Measurements from ENCODE around the gene SVIL. TPM values are rescaled to one million over a fixed set of nuclear protein-coding genes. Genes with fewer than 3 reads are reported as not detected.

SVIL gene
- total RNA-seq, 1 donor, result 309 TPM

DNA sequence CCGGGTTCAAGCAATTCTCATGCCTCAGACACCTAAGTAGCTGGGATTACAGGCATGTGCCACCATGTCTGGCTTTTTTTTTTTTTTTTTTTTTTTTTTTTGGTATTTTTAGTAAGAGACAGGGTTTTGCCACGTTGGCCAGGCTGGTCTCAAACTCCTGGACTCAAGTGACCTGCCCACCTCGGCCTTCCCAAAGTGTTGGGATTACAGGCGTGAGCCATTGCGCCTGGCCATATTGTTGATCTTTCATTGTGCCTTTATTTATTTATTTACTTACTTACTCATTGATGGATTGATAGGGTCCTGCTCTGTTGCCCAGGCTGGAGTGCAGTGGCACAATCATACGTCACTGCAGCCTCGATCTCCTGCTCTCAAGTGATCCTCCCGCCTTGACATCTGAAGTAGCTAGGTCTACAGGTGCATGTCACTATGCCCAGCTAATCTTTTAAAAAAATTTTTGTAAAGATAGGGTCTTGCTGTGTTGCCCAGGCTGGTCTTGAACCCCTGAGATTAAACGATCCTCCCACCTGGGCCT, 30.4 kb downstream of the SVIL start:
- TF ChIP-seq, protein P1, sequence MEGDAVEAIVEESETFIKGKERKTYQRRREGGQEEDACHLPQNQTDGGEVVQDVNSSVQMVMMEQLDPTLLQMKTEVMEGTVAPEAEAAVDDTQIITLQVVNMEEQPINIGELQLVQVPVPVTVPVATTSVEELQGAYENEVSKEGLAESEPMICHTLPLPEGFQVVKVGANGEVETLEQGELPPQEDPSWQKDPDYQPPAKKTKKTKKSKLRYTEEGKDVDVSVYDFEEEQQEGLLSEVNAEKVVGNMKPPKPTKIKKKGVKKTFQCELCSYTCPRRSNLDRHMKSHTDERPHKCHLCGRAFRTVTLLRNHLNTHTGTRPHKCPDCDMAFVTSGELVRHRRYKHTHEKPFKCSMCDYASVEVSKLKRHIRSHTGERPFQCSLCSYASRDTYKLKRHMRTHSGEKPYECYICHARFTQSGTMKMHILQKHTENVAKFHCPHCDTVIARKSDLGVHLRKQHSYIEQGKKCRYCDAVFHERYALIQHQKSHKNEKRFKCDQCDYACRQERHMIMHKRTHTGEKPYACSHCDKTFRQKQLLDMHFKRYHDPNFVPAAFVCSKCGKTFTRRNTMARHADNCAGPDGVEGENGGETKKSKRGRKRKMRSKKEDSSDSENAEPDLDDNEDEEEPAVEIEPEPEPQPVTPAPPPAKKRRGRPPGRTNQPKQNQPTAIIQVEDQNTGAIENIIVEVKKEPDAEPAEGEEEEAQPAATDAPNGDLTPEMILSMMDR (IDR thresholded peaks at IDR 0.05; ENCODE audit: insufficient read depth, low read length), result no peak
- DNase-seq (ENCODE audit: low read depth), result no peak
- H3K4me3 ChIP-seq (ENCODE audit: low read depth, low read length), result no peak overlapping the region

DNA sequence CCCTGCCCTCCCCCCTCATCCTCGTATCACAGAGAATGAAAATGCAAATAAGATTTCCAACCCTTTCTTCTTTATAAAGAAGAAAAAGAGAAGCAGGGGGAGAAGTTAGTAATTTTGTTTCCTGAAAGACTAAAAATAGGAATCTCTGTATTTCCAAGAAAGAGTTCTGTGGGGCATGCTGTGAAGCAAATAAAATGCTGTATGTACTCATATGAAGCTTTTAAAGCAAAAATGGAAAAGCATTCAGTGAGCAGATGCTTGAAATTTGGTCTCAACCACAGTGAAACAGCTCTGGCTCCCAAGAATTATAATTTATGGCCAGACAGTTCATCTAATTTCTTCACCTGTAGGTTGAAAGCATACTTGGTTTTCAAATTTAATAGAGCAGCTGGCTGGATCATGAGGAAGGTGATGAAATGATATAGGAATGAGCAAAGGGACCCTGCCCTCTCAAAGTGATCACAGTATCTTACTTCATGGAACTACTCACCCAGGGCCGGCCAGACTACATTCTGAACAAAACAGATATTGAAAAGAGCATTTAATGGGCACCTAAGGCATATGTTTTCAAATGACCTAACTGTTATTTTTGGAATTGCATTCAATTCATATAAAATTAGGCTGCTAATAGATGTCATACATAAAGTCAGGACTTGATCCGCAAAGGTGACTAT, 31.4 kb downstream of the SVIL start:
- no peak for DNase-seq (ENCODE audit: low read depth)
- no peak overlapping the region for H3K4me3 ChIP-seq (ENCODE audit: low read depth, low read length)
- TF ChIP-seq, protein P1 (IDR thresholded peaks at IDR 0.05; ENCODE audit: insufficient read depth, low read length), result no peak

DNA sequence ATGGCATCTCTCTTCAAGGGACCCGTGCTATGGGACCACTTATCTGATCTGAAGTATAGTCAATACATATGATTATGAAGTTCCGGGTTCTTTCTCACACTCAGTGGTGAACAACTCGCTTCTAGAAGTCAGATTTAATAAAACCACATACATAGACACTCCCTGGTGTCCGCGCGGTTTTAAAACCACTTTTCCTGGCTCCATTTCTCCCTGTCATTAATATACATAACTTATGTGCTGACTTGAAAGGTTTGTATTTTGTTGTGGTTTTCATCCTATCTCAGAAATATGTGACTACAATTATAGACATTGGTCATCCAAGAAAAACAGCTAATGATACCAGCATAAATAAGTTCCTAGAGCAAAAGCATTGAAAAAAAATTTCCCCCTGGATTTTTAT, 34.0 kb downstream of the SVIL start:
- peak; percentile 77 for DNase-seq (ENCODE audit: low read depth)
- no peak overlapping the region for H3K4me3 ChIP-seq (ENCODE audit: low read depth, low read length)
- TF ChIP-seq, protein P1 (IDR thresholded peaks at IDR 0.05; ENCODE audit: insufficient read depth, low read length), result no peak

DNA sequence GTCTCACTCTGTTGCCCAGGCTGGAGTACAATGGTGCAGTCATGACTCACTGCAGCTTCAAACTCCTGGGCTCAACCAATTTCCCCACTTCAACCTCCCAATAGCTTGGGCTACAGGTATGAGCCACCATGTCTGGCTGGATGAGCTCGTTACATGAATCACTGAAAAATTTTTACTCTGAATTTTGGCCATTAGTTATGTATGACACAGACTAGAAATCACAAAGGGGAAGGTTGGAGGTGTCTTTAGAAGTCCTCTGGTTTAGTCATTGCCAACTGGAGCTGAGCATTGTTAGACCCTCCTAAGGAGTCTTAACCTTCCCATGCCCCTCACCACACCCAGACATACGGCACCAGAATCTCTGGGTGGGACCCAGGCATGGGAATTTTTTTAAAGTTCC, 34.7 kb downstream of the SVIL start:
- H3K4me3 ChIP-seq (ENCODE audit: low read depth, low read length), result no peak overlapping the region
- TF ChIP-seq, protein P1 (IDR thresholded peaks at IDR 0.05; ENCODE audit: insufficient read depth, low read length), result no peak
- DNase-seq (ENCODE audit: low read depth), result peak; percentile 45

DNA sequence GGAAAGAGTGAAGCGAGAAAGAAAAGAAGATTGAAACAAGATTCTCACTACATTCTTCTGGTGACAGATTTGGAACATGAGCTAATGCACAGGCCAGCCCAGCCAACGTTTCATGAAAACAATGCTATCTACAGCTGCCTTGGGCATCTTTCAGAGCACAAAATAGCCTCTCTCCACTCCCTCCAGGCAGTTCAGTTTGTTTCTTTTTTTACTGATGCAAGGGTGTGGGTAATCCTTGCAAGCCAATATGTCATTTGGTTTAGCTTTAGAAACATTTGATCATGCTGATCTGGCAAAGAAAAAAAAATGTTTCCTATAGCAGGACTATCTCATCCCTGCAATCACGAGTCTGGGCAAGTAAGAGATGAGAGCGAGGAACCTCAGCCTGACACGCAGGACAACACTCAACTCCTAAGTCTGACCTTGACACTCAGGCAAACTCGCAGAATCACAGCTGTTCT, 35.9 kb downstream of the SVIL start:
- H3K4me3 ChIP-seq (ENCODE audit: low read depth, low read length), result peak overlapping the region; percentile 31
- DNase-seq (ENCODE audit: low read depth), result peak; percentile 98
- TF ChIP-seq, protein P1 (IDR thresholded peaks at IDR 0.05; ENCODE audit: insufficient read depth, low read length), result no peak

DNA sequence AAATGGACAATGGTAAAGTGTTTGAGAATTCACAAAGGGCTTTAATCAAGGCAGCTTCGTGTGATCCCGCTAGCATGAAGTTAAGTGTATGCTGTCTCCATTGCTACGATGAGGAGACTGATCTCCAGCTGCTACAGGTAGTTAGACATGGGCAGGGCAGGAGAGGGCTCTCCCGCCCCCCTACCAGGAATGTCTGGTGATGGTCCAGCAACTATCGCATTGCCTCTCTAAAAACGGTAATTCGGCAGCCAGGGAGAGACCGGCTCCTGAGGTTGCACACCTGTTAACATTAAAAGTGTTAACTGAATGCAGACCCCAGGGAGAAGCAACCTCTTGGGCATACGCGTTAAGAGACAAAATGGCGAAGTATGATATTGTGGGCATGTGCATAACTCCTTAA, 37.9 kb downstream of the SVIL start:
- H3K4me3 ChIP-seq (ENCODE audit: low read depth, low read length), result no peak overlapping the region
- TF ChIP-seq, protein P1 (IDR thresholded peaks at IDR 0.05; ENCODE audit: insufficient read depth, low read length), result no peak
- DNase-seq (ENCODE audit: low read depth), result no peak
